Measurements from ENCODE around the gene DPM2.

Gene DPM2

GRCh38 chr9:127959841-127960409 lies 22.3 kb upstream of the DPM2 start:
- Histone ChIP-seq H2BK5ac (ENCODE audit: low read depth, low read length, poor library complexity) (no peak overlapping the region), H2AK5ac (ENCODE audit: low read length) (no peak overlapping the region), H3K27me3 (ENCODE audit: insufficient read depth, low read length) (no peaks in the 10 kb centered on the region), H3K9ac (ENCODE audit: low read length) (no peak overlapping the region), H3K4me3 (ENCODE audit: low read depth, low read length) (no peak overlapping the region), H3K79me1 (ENCODE audit: low read length) (peaks cover 2% of the 10 kb centered on the region), H3K36me3 (ENCODE audit: control insufficient read depth in 1 of 2, insufficient read depth in 2 of 2, low read length in 2 of 2) (peaks cover 0 to 2% of the 10 kb centered on the region in 2 experiments), H3K9me3 (ENCODE audit: insufficient read depth, low read depth, low read length) (peaks cover 3% of the 10 kb centered on the region), H2AFZ (ENCODE audit: insufficient read depth, low read length, poor library complexity) (no peak overlapping the region), H2BK120ac (ENCODE audit: insufficient read depth, low read length, poor library complexity) (no peak overlapping the region), H3K18ac (ENCODE audit: low read length) (no peak overlapping the region), H3K14ac (ENCODE audit: low read length) (no peak overlapping the region), H4K12ac (ENCODE audit: low read depth, low read length) (no peak overlapping the region), H3K23ac (ENCODE audit: low read length) (no peak overlapping the region), H3K79me2 (ENCODE audit: control insufficient read depth, insufficient read depth, low read length, poor library complexity) (peaks cover 22% of the 10 kb centered on the region), H3K27ac (ENCODE audit: low read depth, low read length) (no peak overlapping the region), H4K8ac (ENCODE audit: low read depth, low read length) (no peak overlapping the region), H3K4ac (ENCODE audit: low read depth, low read length) (peak overlapping the region; percentile 34), H2BK12ac (ENCODE audit: low read length) (no peak overlapping the region), H3K4me1 (ENCODE audit: control insufficient read depth in 1 of 2, insufficient read depth in 2 of 2, low read length in 2 of 2) (peaks cover 30 to 36% of the 10 kb centered on the region in 2 experiments), H3K4me2 (ENCODE audit: low read length) (no peak overlapping the region), H4K91ac (ENCODE audit: low read depth, low read length) (no peak overlapping the region)
- DNase-seq, result no peak
- no CpG with 5 or more reads among the region's 2 CpGs for WGBS (ENCODE audit: extremely low coverage, insufficient coverage, insufficient read length)

GRCh38 chr9:127959398-127959797 lies 21.7 kb upstream of the DPM2 start:
- Histone ChIP-seq H2BK5ac (ENCODE audit: low read depth, low read length, poor library complexity) (no peak overlapping the region), H3K27ac (ENCODE audit: low read depth, low read length) (no peak overlapping the region), H3K18ac (ENCODE audit: low read length) (no peak overlapping the region), H3K27me3 (ENCODE audit: insufficient read depth, low read length) (no peaks in the 10 kb centered on the region), H3K23ac (ENCODE audit: low read length) (no peak overlapping the region), H3K9ac (ENCODE audit: low read length) (no peak overlapping the region), H3K4me3 (ENCODE audit: low read depth, low read length) (no peak overlapping the region), H3K4ac (ENCODE audit: low read depth, low read length) (no peak overlapping the region), H3K36me3 (ENCODE audit: control insufficient read depth in 1 of 2, insufficient read depth in 2 of 2, low read length in 2 of 2) (peaks cover 0 to 2% of the 10 kb centered on the region in 2 experiments), H2AFZ (ENCODE audit: insufficient read depth, low read length, poor library complexity) (no peak overlapping the region), H4K91ac (ENCODE audit: low read depth, low read length) (no peak overlapping the region), H3K9me3 (ENCODE audit: insufficient read depth, low read depth, low read length) (peaks cover 3% of the 10 kb centered on the region), H4K8ac (ENCODE audit: low read depth, low read length) (no peak overlapping the region), H3K79me2 (ENCODE audit: control insufficient read depth, insufficient read depth, low read length, poor library complexity) (peaks cover 24% of the 10 kb centered on the region), H2BK12ac (ENCODE audit: low read length) (no peak overlapping the region), H2BK120ac (ENCODE audit: insufficient read depth, low read length, poor library complexity) (no peak overlapping the region), H4K12ac (ENCODE audit: low read depth, low read length) (no peak overlapping the region), H2AK5ac (ENCODE audit: low read length) (no peak overlapping the region), H3K4me1 (ENCODE audit: control insufficient read depth in 1 of 2, insufficient read depth in 2 of 2, low read length in 2 of 2) (peaks cover 30 to 36% of the 10 kb centered on the region in 2 experiments), H3K79me1 (ENCODE audit: low read length) (peaks cover 2% of the 10 kb centered on the region), H3K14ac (ENCODE audit: low read length) (no peak overlapping the region), H3K4me2 (ENCODE audit: low read length) (no peak overlapping the region)
- no peak for DNase-seq
- no CpG with 5 or more reads among the region's 4 CpGs for WGBS (ENCODE audit: extremely low coverage, insufficient coverage, insufficient read length)

GRCh38 chr9:127958728-127959127 lies 21.1 kb upstream of the DPM2 start:
- Histone ChIP-seq H3K27me3 (ENCODE audit: insufficient read depth, low read length) (no peaks in the 10 kb centered on the region), H4K91ac (ENCODE audit: low read depth, low read length) (no peak overlapping the region), H2BK120ac (ENCODE audit: insufficient read depth, low read length, poor library complexity) (no peak overlapping the region), H3K27ac (ENCODE audit: low read depth, low read length) (no peak overlapping the region), H3K4me3 (ENCODE audit: low read depth, low read length) (no peak overlapping the region), H2AK5ac (ENCODE audit: low read length) (no peak overlapping the region), H3K9ac (ENCODE audit: low read length) (no peak overlapping the region), H3K9me3 (ENCODE audit: insufficient read depth, low read depth, low read length) (peaks cover 3% of the 10 kb centered on the region), H3K4me2 (ENCODE audit: low read length) (no peak overlapping the region), H2AFZ (ENCODE audit: insufficient read depth, low read length, poor library complexity) (no peak overlapping the region), H4K8ac (ENCODE audit: low read depth, low read length) (no peak overlapping the region), H3K79me1 (ENCODE audit: low read length) (peaks cover 2% of the 10 kb centered on the region), H3K79me2 (ENCODE audit: control insufficient read depth, insufficient read depth, low read length, poor library complexity) (peaks cover 17% of the 10 kb centered on the region), H2BK5ac (ENCODE audit: low read depth, low read length, poor library complexity) (no peak overlapping the region), H3K14ac (ENCODE audit: low read length) (no peak overlapping the region), H3K4ac (ENCODE audit: low read depth, low read length) (no peak overlapping the region), H3K23ac (ENCODE audit: low read length) (no peak overlapping the region), H3K18ac (ENCODE audit: low read length) (no peak overlapping the region), H2BK12ac (ENCODE audit: low read length) (no peak overlapping the region), H3K4me1 (ENCODE audit: control insufficient read depth in 1 of 2, insufficient read depth in 2 of 2, low read length in 2 of 2) (peaks cover 24 to 30% of the 10 kb centered on the region in 2 experiments), H3K36me3 (ENCODE audit: control insufficient read depth in 1 of 2, insufficient read depth in 2 of 2, low read length in 2 of 2) (peaks cover 0 to 2% of the 10 kb centered on the region in 2 experiments), H4K12ac (ENCODE audit: low read depth, low read length) (no peak overlapping the region)
- WGBS (ENCODE audit: extremely low coverage, insufficient coverage, insufficient read length), result no CpG with 5 or more reads among the region's 1 CpG
- no peak for DNase-seq

- Histone ChIP-seq H2BK120ac (ENCODE audit: insufficient read depth, low read length, poor library complexity) (no peak overlapping the region), H2AK5ac (ENCODE audit: low read length) (no peak overlapping the region), H3K9me3 (ENCODE audit: insufficient read depth, low read depth, low read length) (no peaks in the 10 kb centered on the region), H2AFZ (ENCODE audit: insufficient read depth, low read length, poor library complexity) (no peak overlapping the region), H3K79me2 (ENCODE audit: control insufficient read depth, insufficient read depth, low read length, poor library complexity) (peaks cover 14% of the 10 kb centered on the region), H3K14ac (ENCODE audit: low read length) (no peak overlapping the region), H3K23ac (ENCODE audit: low read length) (no peak overlapping the region), H3K27me3 (ENCODE audit: insufficient read depth, low read length) (no peaks in the 10 kb centered on the region), H2BK5ac (ENCODE audit: low read depth, low read length, poor library complexity) (no peak overlapping the region), H2BK12ac (ENCODE audit: low read length) (no peak overlapping the region), H3K18ac (ENCODE audit: low read length) (peak overlapping the region; percentile 52), H3K9ac (ENCODE audit: low read length) (no peak overlapping the region), H3K27ac (ENCODE audit: low read depth, low read length) (no peak overlapping the region), H3K4me2 (ENCODE audit: low read length) (no peak overlapping the region), H3K4me3 (ENCODE audit: low read depth, low read length) (no peak overlapping the region), H4K8ac (ENCODE audit: low read depth, low read length) (no peak overlapping the region), H4K12ac (ENCODE audit: low read depth, low read length) (no peak overlapping the region), H3K4me1 (ENCODE audit: control insufficient read depth in 1 of 2, insufficient read depth in 2 of 2, low read length in 2 of 2) (peaks cover 15 to 16% of the 10 kb centered on the region in 2 experiments), H4K91ac (ENCODE audit: low read depth, low read length) (no peak overlapping the region), H3K4ac (ENCODE audit: low read depth, low read length) (peak overlapping the region; percentile 37), H3K36me3 (ENCODE audit: control insufficient read depth in 1 of 2, insufficient read depth in 2 of 2, low read length in 2 of 2) (peaks cover 4% of the 10 kb centered on the region in 2 experiments), H3K79me1 (ENCODE audit: low read length) (peaks cover 2% of the 10 kb centered on the region)
- peak; percentile 62 to 89 for DNase-seq
- no CpG with 5 or more reads among the region's 12 CpGs for WGBS (ENCODE audit: extremely low coverage, insufficient coverage, insufficient read length)
These were observed 17.8 kb upstream of the DPM2 start for GRCh38 chr9:127955294-127956015.
